SK-N-SH treated with all-trans-retinoic acid at 6 μM for 48 hours (cell line): ENCODE results near the gene SPON1.
"Not testable (repeated sequence)": the region's sequence is repeated elsewhere in the genome, so short reads cannot be mapped to it uniquely, and the experiment has no call there.

ENCODE experiments used
- ATAC-seq: fragments of 200-7000 bp; cut with Tn5 transposase; 3 replicates; pipeline ENCODE4 v1.9.1; 2020; ENCODE audit warnings: mild to moderate bottlenecking, moderate library complexity
- ARNTL ChIP-seq: fragments of 450-650 bp; formaldehyde crosslinking; IDR thresholded peaks from 2 replicates; pipeline ENCODE4 v1.5.0; 2020; ENCODE audit warnings: low read depth, mild to moderate bottlenecking, moderate library complexity, borderline replicate concordance
- BACH2 ChIP-seq: fragments of 250-450 bp; sonication (Bioruptor Pico); IDR thresholded peaks from 2 replicates; pipeline ENCODE4 v1.9.0; 2021; ENCODE audit warnings: mild to moderate bottlenecking, borderline replicate concordance
- CSDC2 ChIP-seq: fragments of 250-450 bp; sonication (Bioruptor Pico); IDR thresholded peaks from 2 replicates; pipeline ENCODE4 v1.5.0; 2020; ENCODE audit warnings: mild to moderate bottlenecking, moderate library complexity
- ESRRG ChIP-seq: fragments of 250-450 bp; sonication (Bioruptor Pico); IDR thresholded peaks from 2 replicates; pipeline ENCODE4 v1.6.1; 2021; ENCODE audit warnings: mild to moderate bottlenecking
- GLIS3 ChIP-seq: fragments of 250-450 bp; sonication (Bioruptor Pico); IDR thresholded peaks from 2 replicates; pipeline ENCODE4 v1.5.0; 2020; ENCODE audit warnings: mild to moderate bottlenecking, moderate library complexity
- ISL1 ChIP-seq: fragments of 250-450 bp; sonication (Bioruptor Pico); IDR thresholded peaks from 2 replicates; pipeline ENCODE4 v2.1.2; 2022; ENCODE audit warnings: mild to moderate bottlenecking, moderate library complexity
- OSR1 ChIP-seq: fragments of 250-450 bp; sonication (Bioruptor Pico); IDR thresholded peaks from 2 replicates; pipeline ENCODE4 v1.8.0; 2022; ENCODE audit warnings: moderate library complexity, mild to moderate bottlenecking, inconsistent platforms
- POU6F1 ChIP-seq: fragments of 250-450 bp; sonication (Bioruptor Pico); IDR thresholded peaks from 2 replicates; pipeline ENCODE4 v1.8.0; 2021; ENCODE audit warnings: low read depth, mild to moderate bottlenecking, moderate library complexity, borderline replicate concordance
- PPARA ChIP-seq: fragments of 250-450 bp; sonication (Bioruptor Pico); IDR thresholded peaks from 2 replicates; pipeline ENCODE4 v1.5.0; 2020; ENCODE audit warnings: mild to moderate bottlenecking, borderline replicate concordance
- SNAI2 ChIP-seq: fragments of 250-450 bp; sonication (Bioruptor Pico); IDR thresholded peaks from 2 replicates; pipeline ENCODE4 v1.5.0; 2020; ENCODE audit warnings: mild to moderate bottlenecking, moderate library complexity
- TCF4 ChIP-seq: fragments of 250-450 bp; sonication (Bioruptor Pico); IDR thresholded peaks from 2 replicates; pipeline ENCODE4 v1.8.0; 2021; ENCODE audit warnings: mild to moderate bottlenecking, moderate library complexity, borderline replicate concordance
- TOX ChIP-seq: fragments of 250-450 bp; sonication (Bioruptor Pico); IDR thresholded peaks from 2 replicates; pipeline ENCODE4 v1.8.0; 2021; ENCODE audit warnings: mild to moderate bottlenecking, moderate library complexity, borderline replicate concordance
- ZC3H10 ChIP-seq: fragments of 250-450 bp; sonication (Bioruptor Pico); IDR thresholded peaks from 2 replicates; pipeline ENCODE4 v1.5.1; 2021; ENCODE audit warnings: mild to moderate bottlenecking, moderate library complexity
- ZFP30 ChIP-seq: fragments of 450-650 bp; formaldehyde crosslinking; IDR thresholded peaks from 2 replicates; pipeline ENCODE4 v1.5.0; 2022; ENCODE audit warnings: mild to moderate bottlenecking, moderate library complexity
- ZNF70 ChIP-seq: fragments of 450-650 bp; formaldehyde crosslinking; IDR thresholded peaks from 2 replicates; pipeline ENCODE4 v1.5.0; 2020; ENCODE audit warnings: mild to moderate bottlenecking, moderate library complexity
- ZNF8 ChIP-seq: fragments of 450-650 bp; formaldehyde crosslinking; IDR thresholded peaks from 2 replicates; pipeline ENCODE4 v1.5.0; 2020; ENCODE audit warnings: mild to moderate bottlenecking, moderate library complexity
- TF ChIP-seq, protein P1 (sequence below): fragments of 250-450 bp; sonication (Bioruptor Pico); IDR thresholded peaks from 2 replicates; pipeline ENCODE4 v1.8.0; 2020; ENCODE audit warnings: mild to moderate bottlenecking, moderate library complexity, borderline replicate concordance
- TF ChIP-seq, protein P2 (sequence below): fragments of 250-450 bp; sonication (Bioruptor Pico); IDR thresholded peaks from 2 replicates; pipeline ENCODE4 v1.5.1; 2020; ENCODE audit warnings: low read depth, mild to moderate bottlenecking, moderate library complexity
- TF ChIP-seq, protein P3 (sequence below): fragments of 250-450 bp; sonication (Bioruptor Pico); IDR thresholded peaks from 2 replicates; pipeline ENCODE4 v1.5.0; 2020; ENCODE audit warnings: mild to moderate bottlenecking, moderate library complexity

The SPON1 gene

GRCh38 chr11:13974631-13975030 is 12.1 kb downstream of the SPON1 start:
- TF ChIP-seq, protein P1, sequence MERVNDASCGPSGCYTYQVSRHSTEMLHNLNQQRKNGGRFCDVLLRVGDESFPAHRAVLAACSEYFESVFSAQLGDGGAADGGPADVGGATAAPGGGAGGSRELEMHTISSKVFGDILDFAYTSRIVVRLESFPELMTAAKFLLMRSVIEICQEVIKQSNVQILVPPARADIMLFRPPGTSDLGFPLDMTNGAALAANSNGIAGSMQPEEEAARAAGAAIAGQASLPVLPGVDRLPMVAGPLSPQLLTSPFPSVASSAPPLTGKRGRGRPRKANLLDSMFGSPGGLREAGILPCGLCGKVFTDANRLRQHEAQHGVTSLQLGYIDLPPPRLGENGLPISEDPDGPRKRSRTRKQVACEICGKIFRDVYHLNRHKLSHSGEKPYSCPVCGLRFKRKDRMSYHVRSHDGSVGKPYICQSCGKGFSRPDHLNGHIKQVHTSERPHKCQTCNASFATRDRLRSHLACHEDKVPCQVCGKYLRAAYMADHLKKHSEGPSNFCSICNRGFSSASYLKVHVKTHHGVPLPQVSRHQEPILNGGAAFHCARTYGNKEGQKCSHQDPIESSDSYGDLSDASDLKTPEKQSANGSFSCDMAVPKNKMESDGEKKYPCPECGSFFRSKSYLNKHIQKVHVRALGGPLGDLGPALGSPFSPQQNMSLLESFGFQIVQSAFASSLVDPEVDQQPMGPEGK (CRISPR knock-in tag): no peak
- no peak for TF ChIP-seq PPARA
- TF ChIP-seq OSR1 (CRISPR knock-in tag): no peak
- TF ChIP-seq ZNF8 (CRISPR knock-in tag): no peak
- no peak for TF ChIP-seq ZNF70 (CRISPR knock-in tag)
- ATAC-seq: no peak

DNA sequence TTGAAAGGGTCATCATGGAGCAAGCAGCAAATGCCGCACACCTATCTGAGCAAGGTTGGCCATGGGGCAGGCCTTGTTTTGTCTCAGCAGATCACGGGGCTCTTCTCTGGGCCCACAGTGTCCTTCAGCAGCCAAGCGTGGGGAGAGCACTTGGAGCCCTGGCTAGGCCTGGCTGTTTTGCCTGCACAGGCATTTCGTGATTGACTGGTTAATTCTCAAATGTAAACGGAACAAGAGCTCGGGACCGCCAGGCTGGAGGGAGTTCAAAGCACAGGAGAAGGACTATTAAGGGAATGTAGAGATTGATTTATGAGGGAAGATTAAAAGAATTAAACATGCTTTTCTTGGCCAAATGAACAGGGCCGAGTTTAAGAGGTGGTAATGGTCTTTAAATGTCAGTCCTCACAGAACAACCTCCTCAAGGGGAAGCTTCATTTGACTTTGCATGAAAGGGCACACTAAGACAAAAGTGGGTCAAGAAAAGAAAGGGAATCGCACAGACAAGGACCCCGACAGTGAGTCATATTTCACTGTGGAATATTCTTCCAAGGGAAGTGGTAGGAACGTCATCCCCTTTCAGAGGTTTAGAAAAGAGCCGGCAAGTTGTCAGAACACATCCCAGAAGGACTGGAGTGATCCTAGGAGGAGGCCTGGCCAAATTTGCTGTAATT is 20.7 kb downstream of the SPON1 start:
- TF ChIP-seq ZFP30 (CRISPR knock-in tag) (no peak), ZNF70 (CRISPR knock-in tag) (no peak), ARNTL (CRISPR knock-in tag) (no peak)
- no peak for ATAC-seq

DNA sequence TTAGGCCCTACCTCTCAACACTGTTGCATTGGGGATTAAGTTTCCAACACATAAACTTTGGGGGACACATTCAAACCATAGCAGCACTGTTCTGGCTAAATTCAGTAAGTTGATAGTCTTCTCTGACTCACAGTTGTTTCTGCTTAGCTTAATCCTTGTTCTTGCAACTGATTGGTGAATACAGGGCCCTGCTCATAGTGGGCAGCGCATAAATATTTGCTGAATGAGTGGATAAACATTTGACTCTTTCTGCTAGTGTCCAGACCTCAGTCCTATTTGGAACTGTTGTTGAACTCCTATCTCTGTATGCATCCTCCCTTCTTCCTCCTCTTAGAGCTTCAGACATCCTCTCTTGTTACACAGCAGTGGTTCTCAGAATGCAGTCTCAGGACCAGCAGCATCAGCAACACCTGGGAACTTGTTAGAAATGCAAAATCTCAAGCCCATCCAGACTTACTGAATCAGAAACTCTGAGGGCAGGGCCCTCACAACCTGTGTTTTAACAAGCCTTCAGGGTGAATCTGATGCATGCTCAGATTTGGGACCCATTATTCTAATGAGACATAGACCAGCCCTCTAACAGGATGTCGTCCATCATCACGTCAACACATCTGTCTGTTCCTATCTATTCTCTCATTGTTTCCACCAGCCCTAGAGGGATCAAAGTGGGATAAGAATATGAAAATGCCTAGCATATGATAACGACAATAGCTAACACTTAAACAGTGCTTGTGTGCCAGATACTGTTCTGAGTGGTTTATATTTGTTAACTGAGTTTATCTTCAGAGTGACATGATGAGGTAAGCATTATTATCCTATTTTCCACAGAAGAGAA is 22.3 kb downstream of the SPON1 start:
- TF ChIP-seq, protein P2, sequence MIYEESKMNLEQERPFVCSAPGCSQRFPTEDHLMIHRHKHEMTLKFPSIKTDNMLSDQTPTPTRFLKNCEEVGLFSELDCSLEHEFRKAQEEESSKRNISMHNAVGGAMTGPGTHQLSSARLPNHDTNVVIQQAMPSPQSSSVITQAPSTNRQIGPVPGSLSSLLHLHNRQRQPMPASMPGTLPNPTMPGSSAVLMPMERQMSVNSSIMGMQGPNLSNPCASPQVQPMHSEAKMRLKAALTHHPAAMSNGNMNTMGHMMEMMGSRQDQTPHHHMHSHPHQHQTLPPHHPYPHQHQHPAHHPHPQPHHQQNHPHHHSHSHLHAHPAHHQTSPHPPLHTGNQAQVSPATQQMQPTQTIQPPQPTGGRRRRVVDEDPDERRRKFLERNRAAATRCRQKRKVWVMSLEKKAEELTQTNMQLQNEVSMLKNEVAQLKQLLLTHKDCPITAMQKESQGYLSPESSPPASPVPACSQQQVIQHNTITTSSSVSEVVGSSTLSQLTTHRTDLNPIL: no peak
- TF ChIP-seq SNAI2 (CRISPR knock-in tag) (no peak), ZC3H10 (no peak), CSDC2 (CRISPR knock-in tag) (no peak), ARNTL (CRISPR knock-in tag) (no peak), TOX (CRISPR knock-in tag) (no peak), POU6F1 (CRISPR knock-in tag) (no peak), ESRRG (CRISPR knock-in tag) (no peak), TCF4 (CRISPR knock-in tag) (no peak), ZFP30 (CRISPR knock-in tag) (no peak), ISL1 (CRISPR knock-in tag) (no peak), GLIS3 (CRISPR knock-in tag) (no peak), ZNF8 (CRISPR knock-in tag) (no peak), BACH2 (CRISPR knock-in tag) (no peak)
- TF ChIP-seq, protein P3, sequence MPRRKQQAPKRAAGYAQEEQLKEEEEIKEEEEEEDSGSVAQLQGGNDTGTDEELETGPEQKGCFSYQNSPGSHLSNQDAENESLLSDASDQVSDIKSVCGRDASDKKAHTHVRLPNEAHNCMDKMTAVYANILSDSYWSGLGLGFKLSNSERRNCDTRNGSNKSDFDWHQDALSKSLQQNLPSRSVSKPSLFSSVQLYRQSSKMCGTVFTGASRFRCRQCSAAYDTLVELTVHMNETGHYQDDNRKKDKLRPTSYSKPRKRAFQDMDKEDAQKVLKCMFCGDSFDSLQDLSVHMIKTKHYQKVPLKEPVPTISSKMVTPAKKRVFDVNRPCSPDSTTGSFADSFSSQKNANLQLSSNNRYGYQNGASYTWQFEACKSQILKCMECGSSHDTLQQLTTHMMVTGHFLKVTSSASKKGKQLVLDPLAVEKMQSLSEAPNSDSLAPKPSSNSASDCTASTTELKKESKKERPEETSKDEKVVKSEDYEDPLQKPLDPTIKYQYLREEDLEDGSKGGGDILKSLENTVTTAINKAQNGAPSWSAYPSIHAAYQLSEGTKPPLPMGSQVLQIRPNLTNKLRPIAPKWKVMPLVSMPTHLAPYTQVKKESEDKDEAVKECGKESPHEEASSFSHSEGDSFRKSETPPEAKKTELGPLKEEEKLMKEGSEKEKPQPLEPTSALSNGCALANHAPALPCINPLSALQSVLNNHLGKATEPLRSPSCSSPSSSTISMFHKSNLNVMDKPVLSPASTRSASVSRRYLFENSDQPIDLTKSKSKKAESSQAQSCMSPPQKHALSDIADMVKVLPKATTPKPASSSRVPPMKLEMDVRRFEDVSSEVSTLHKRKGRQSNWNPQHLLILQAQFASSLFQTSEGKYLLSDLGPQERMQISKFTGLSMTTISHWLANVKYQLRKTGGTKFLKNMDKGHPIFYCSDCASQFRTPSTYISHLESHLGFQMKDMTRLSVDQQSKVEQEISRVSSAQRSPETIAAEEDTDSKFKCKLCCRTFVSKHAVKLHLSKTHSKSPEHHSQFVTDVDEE: no peak
- TF ChIP-seq, protein P1 (CRISPR knock-in tag): no peak
- no peak; the same call in 2 of the 3 replicates for ATAC-seq

- ATAC-seq: not testable (repeated sequence)
These were observed 24.2 kb downstream of the SPON1 start for GRCh38 chr11:13986695-13987094.

DNA sequence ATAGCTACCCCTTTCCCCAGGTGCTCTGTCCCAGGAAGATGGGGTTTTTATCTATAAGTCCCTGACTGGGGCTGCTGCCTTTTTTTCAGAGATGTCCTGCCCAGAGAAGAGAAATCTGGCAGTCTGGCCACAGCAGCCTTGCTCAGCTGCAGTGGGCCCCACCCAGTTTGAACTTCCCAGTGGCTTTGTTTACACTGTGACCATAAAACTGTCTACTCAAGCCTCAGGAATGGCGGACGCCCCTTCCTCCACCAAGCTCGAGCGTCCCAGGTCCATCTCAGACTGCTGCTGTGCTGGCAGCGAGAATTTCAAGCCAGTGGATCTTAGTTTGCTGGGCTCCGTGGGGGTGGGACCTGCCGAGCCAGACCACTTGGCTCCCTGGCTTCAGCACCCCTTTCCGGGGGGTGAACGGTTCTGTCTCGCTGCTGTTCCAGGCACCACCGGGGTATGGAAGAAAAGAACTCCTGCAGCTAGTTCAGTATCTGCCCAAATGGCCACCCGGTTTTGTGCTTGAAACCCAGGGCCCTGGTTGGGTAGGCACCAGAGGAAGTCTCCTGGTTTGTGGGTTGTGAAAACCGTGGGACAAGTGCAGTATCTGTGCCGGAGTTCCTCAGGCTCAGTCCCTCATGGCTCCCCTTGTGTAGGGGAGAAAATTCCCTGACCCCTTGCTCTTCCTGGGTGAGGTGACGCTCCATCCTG is 29.8 kb downstream of the SPON1 start:
- not testable (repeated sequence) for ATAC-seq
